Stimulated activated CD8-positive, alpha-beta memory T cell treated with anti-CD3 and anti-CD28 coated beads, Interleukin-15, amount 100 ng/mL, for 48 hours (primary cell): ENCODE measurements around the gene SCN1B.
"Not testable (repeated sequence)": the region's sequence is repeated elsewhere in the genome, so short reads cannot be mapped to it uniquely, and the experiment has no call there.

Experiments
- DNase-seq, 2 donors: peaks; one replicate each; pipeline ENCODE4 v3.0.0-alpha.2; 2020; ENCODE audit warnings: low read depth in 2 of 2

SCN1B gene

GRCh38 chr19:35037716-35038622, 7.7 kb downstream of the SCN1B start:
- no peak for DNase-seq

- DNase-seq = no peak
Measured at GRCh38 chr19:35038623-35039512, 8.6 kb downstream of the SCN1B start.

GRCh38 chr19:35039881-35040825, 9.9 kb downstream of the SCN1B start:
- DNase-seq = no peak

GRCh38 chr19:35040826-35041547, 10.7 kb downstream of the SCN1B start:
- no peak for DNase-seq

DNA sequence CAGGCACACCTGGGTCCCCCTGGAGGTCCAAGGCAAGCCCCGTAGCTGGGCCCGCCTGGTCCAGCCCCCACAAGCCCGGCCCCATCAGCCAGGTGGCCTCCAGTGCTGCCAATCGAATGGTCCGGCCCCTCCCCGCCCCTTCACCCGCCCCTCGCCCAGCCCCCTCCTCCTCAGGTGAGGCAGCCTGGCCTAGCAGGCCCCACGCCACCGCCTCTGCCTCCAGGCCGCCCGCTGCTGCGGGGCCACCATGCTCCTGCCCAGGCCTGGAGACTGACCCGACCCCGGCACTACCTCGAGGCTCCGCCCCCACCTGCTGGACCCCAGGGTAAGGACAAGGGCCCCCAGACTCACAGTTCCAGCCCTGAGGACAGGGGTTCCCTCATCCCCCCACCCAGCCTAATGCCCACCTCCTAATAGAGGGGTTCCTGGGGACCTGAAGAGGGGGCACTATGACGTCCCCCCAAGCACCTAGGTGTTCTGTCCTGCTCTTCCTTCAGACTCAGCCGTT, 11.3 kb downstream of the SCN1B start, which contains the start of gene HPN:
Gene HPN (plus strand): TSS at position 174 of the 508 bp plus-strand sequence. CDS start 786 bp downstream, outside the sequence.
- DNase-seq = no peak

DNA sequence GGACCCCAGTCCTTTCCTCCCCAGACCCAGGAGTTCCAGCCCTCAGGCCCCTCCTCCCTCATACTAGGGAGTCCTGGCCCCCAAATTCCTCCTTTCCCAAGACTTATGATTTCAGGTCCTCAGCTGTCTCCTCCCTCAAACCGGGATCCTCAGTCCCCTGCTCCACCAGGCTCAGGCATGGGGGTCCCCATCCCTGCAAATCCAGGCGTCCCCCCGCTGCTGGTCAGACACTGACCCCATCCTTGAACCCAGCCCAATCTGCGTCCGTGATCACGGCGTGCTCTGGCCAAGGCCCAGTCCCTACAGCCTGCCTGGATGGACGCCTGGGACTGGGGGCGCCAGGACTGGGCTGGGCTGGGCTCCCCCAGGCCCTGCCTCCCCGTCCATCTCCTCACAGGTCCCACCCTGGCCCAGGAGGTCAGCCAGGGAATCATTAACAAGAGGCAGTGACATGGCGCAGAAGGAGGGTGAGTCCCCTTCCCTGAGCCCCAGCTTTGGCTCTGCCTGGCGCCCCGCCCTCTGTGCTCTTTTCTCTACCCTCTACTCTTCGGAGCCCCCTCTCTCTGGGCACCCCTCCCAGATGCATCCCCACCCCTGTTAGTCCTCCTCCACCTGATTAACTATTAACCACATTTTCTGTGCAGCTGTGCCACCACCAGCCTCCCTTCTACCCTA, 11.9 kb downstream of the SCN1B start:
- DNase-seq = no peak

- DNase-seq = no peak
Measured at GRCh38 chr19:35042954-35043604, 12.8 kb downstream of the SCN1B start.

- no peak for DNase-seq
Measured at GRCh38 chr19:35043906-35044305, 13.6 kb downstream of the SCN1B start.

GRCh38 chr19:35044317-35045117, 14.2 kb downstream of the SCN1B start:
- DNase-seq = peak; percentile 23 to 37

- DNase-seq = no peak
Measured at GRCh38 chr19:35045667-35046300, 15.5 kb downstream of the SCN1B start.

DNA sequence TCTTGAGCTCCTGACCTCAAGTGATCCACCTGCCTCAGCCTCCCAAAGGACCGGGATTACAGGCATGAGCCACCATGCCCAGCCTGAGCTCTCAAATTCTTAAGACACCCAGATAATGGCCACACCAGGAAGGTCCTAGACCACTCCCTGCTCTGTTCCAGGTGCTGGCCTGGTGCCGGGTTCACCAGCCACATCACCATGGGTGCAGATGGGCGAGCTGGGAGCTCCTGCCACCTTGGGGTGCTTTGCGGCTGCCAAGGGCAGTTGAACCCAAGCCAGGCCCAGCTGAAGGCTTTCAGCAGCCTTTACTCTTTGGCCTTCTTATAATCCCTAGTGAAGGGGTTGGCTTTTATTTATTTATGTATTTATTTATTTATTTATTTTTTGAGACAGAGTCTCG, 16.2 kb downstream of the SCN1B start:
- DNase-seq = no peak

DNA sequence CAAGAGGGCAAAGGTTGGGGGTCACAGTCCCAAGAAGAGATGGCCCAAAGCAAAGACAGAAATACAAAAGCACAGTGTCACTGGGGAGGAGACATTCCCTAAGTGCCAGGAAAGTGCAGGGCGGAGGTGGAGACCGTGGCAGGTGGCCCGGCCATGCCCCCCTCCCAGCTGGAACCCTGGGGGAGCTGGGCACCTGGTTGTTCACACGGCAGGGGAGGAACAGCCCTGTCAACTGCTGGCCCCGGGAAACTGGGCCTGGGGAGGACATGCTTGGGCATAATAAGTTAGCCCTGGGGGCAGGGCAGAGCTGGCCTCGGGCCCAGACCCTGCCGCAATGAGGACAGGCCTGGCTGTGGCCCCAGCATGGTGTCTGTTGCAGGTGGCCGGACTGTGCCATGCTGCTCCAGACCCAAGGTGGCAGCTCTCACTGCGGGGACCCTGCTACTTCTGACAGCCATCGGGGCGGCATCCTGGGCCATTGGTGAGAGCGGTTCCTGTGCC, 18.7 kb downstream of the SCN1B start:
- DNase-seq = no peak

- DNase-seq = no peak
Measured at GRCh38 chr19:35049456-35049855, 19.2 kb downstream of the SCN1B start.

GRCh38 chr19:35050662-35051061, 20.4 kb downstream of the SCN1B start:
- DNase-seq = not testable (repeated sequence)

DNA sequence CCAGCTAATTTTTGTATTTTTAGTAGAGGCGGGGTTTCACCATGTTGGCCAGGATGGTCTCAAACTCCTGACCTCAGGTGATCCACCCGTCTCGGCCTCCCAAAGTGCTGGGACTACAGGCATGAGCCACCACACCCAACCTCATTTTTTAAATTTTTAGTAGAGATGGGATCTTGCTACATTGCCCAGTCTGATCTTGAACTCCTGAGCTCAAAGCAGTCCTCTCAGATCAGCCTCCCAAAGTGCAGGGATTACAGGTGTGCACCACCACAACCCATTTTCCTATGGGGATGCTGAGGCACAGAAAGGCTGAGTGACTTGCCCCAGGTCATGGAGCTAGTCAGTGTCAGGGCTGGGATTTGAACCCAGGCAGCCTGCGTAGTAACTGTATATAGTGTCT, 21.0 kb downstream of the SCN1B start:
- not testable (repeated sequence) for DNase-seq

GRCh38 chr19:35051796-35052195, 21.5 kb downstream of the SCN1B start:
- no peak for DNase-seq

GRCh38 chr19:35052599-35053190, 22.4 kb downstream of the SCN1B start:
- DNase-seq = no peak
